OCI-LY7 (cell line): Measurements from ENCODE around the gene VIPR2.

ENCODE experiments used
- CTCF ChIP-seq: fragments of 200-600 bp; sonication (generic); conservative IDR thresholded peaks from 2 replicates; pipeline ENCODE4 v1.5.1; 2014; ENCODE audit warnings: mild to moderate bottlenecking, antibody characterized with exemption, low read length, moderate library complexity, mixed read lengths
- EZH2phosphoT487 ChIP-seq: fragments of 200-600 bp; sonication (generic); IDR thresholded peaks from 2 replicates; pipeline ENCODE4 v1.6.1; 2018; ENCODE audit warnings: low read depth, borderline replicate concordance, mild to moderate bottlenecking, mixed run types, antibody characterized with exemption, low read length, moderate library complexity, mixed read lengths

- TF ChIP-seq CTCF (no peak), EZH2phosphoT487 (no peak)
These were observed 112.3 kb downstream of the VIPR2 start for GRCh38 chr7:159032322-159032721.
